CD14-positive monocyte (primary cell): ENCODE measurements around the gene TRNAU1AP. TPM values are rescaled to one million over a fixed set of nuclear protein-coding genes. Genes with fewer than 3 reads are reported as not detected.
A peak's percentile ranks its signal among the peaks of the same experiment; 100 is the strongest.

Experiments used
- DNase-seq, 3 donors: peaks; one replicate each; pipeline ENCODE4 v3.0.0-alpha.2; 2011 to 2022
- H2AFZ ChIP-seq: 2 replicates; pipeline ENCODE4 v1.6.0; 2012; ENCODE audit warnings: mild to moderate bottlenecking, low read depth, low read length, inconsistent platforms; ENCODE audit not compliant: insufficient read depth, poor library complexity, severe bottlenecking
- H3K27ac ChIP-seq, 2 donors: 1 replicate in 1 of 2; 2 replicates in 1 of 2; pipeline ENCODE4 v1.5.1; 2012 to 2013; ENCODE audit warnings: low read length in 2 of 2, control low read depth in 1 of 2, inconsistent platforms in 1 of 2, low read depth in 1 of 2, mild to moderate bottlenecking in 1 of 2
- H3K27me3 ChIP-seq, 2 donors: one replicate each; pipeline versions ENCODE4 v1.6.0 to v1.6.1; 2011 to 2013; ENCODE audit warnings: low read length in 2 of 2; ENCODE audit not compliant: control insufficient read depth in 2 of 2, insufficient read depth in 2 of 2
- H3K36me3 ChIP-seq, 2 donors: replicated peaks in 1 of 2; 1 replicate in 1 of 2; 2 replicates in 1 of 2; pipeline versions ENCODE4 v1.5.1 to v1.6.1; 2012 to 2013; ENCODE audit warnings: low read length in 2 of 2, control low read depth in 1 of 2, inconsistent platforms in 1 of 2, mild to moderate bottlenecking in 1 of 2; ENCODE audit not compliant: insufficient read depth in 2 of 2, control insufficient read depth in 1 of 2
- H3K4me1 ChIP-seq, 2 donors: 1 replicate in 1 of 2; 2 replicates in 1 of 2; pipeline versions ENCODE4 v1.5.1 to v1.6.1; 2012 to 2013; ENCODE audit warnings: low read length in 2 of 2, control low read depth in 1 of 2, inconsistent platforms in 1 of 2, mild to moderate bottlenecking in 1 of 2, moderate library complexity in 1 of 2; ENCODE audit not compliant: insufficient read depth in 2 of 2, control insufficient read depth in 1 of 2
- H3K4me2 ChIP-seq: replicated peaks from 2 replicates; pipeline ENCODE3; 2012; ENCODE audit warnings: low read length, moderate library complexity, mild to moderate bottlenecking; ENCODE audit not compliant: poor library complexity, severe bottlenecking; ENCODE audit errors: extremely low read depth
- H3K4me3 ChIP-seq, 3 experiments: fragments of 200-600 bp in 1 of 3; sonication (generic) in 1 of 3; replicated peaks in 1 of 3; 1 replicate in 2 of 3; 2 replicates in 1 of 3; pipeline ENCODE4 v1.5.1; 2011 to 2013; ENCODE audit warnings: low read length in 3 of 3, mild to moderate bottlenecking in 3 of 3, control low read depth in 2 of 3, low read depth in 2 of 3, inconsistent platforms in 1 of 3, moderate library complexity in 1 of 3
- H3K79me2 ChIP-seq: 2 replicates; pipeline ENCODE4 v1.6.0; 2012; ENCODE audit warnings: mild to moderate bottlenecking, control low read depth, inconsistent platforms, low read length, moderate library complexity; ENCODE audit not compliant: insufficient read depth
- H3K9ac ChIP-seq: 2 replicates; pipeline ENCODE4 v1.6.0; 2017; ENCODE audit warnings: low read length, mild to moderate bottlenecking; ENCODE audit not compliant: insufficient read depth, poor library complexity, severe bottlenecking
- H3K9me3 ChIP-seq, 2 donors: replicated peaks in 1 of 2; 1 replicate in 1 of 2; 2 replicates in 1 of 2; pipeline versions ENCODE4 v1.5.1 to v1.6.1; 2012 to 2013; ENCODE audit warnings: low read length in 2 of 2, control low read depth in 1 of 2; ENCODE audit not compliant: control insufficient read depth in 1 of 2, insufficient read depth in 1 of 2
- H4K20me1 ChIP-seq: 2 replicates; pipeline ENCODE4 v1.6.0; 2012; ENCODE audit warnings: mild to moderate bottlenecking, low read length, control low read depth, moderate library complexity; ENCODE audit not compliant: insufficient read depth
- H3K27ac Mint-ChIP-seq, 7 donors: one replicate each; pipeline ENCODE4 v1.8.0; 2020; ENCODE audit warnings: mild to moderate bottlenecking in 7 of 7, mixed read lengths in 7 of 7, moderate library complexity in 6 of 7, inconsistent platforms in 2 of 7
- H3K27me3 Mint-ChIP-seq, 3 donors: one replicate each; pipeline ENCODE4 v1.8.0; 2021 to 2022; ENCODE audit warnings: low read depth in 3 of 3, mild to moderate bottlenecking in 3 of 3, mixed read lengths in 3 of 3, moderate library complexity in 3 of 3, inconsistent platforms in 1 of 3
- H3K36me3 Mint-ChIP-seq, 2 donors: one replicate each; pipeline ENCODE4 v1.8.0; 2020; ENCODE audit warnings: mixed read lengths in 2 of 2, inconsistent platforms in 1 of 2, mild to moderate bottlenecking in 1 of 2
- H3K4me1 Mint-ChIP-seq: one replicate; pipeline ENCODE4 v1.8.0; 2020; ENCODE audit warnings: mild to moderate bottlenecking, mixed read lengths
- H3K4me3 Mint-ChIP-seq, 2 donors: one replicate each; pipeline ENCODE4 v1.8.0; 2020; ENCODE audit warnings: mild to moderate bottlenecking in 2 of 2, mixed read lengths in 2 of 2, moderate library complexity in 1 of 2
- H3K9me3 Mint-ChIP-seq, 7 donors: one replicate each; pipeline ENCODE4 v1.8.0; 2020 to 2022; ENCODE audit warnings: mixed read lengths in 7 of 7, mild to moderate bottlenecking in 6 of 7, moderate library complexity in 6 of 7, inconsistent platforms in 2 of 7
- CTCF ChIP-seq: fragments of 200-600 bp; IDR thresholded peaks from one replicate; pipeline ENCODE4 v1.8.0; 2022; ENCODE audit warnings: antibody characterized with exemption, mild to moderate bottlenecking
- WGBS: methylation state at CpG from one replicate; pipeline ENCODE4 v1.1.5; 2013; ENCODE audit warnings: missing lambda C conversion rate; ENCODE audit not compliant: insufficient coverage; 5-methylcytosine and 5-hydroxymethylcytosine counted together
- intact Hi-C, 2 donors: fragments of 100-400 bp; cut with micrococcal nuclease; formaldehyde crosslinking; loops; one replicate each; pipeline versions ENCODE4 v1.15.0 to v1.15.1; 2023
- polyA plus RNA-seq, 3 donors: library from polyadenylated mRNA; depleted of rRNA in 1 of 3; unstranded in 2 of 3; stranded (reverse) in 1 of 3; fragments of 300-500 nt in 2 of 3; fragments of >200 nt in 1 of 3; fragmentation: Illumina TruSeq in 2 of 3; gene quantifications; 1 replicate in 2 of 3; 2 replicates in 1 of 3; pipeline ENCODE4 v1.2.3, GENCODE V29; 2012 to 2021

TRNAU1AP gene
- polyA plus RNA-seq, 3 donors: 26.3 to 28.4 (median 26.7) TPM

GRCh38 chr1:28534671-28535070, 18.2 kb upstream of the TRNAU1AP start:
- no peak for DNase-seq
- intact Hi-C loops: no loop called here
- no peak for TF ChIP-seq CTCF
- Histone ChIP-seq H3K79me2 (peaks cover 7% of the 10 kb centered on the region), H3K36me3 (peaks cover 55 to 75% of the 10 kb centered on the region in 2 donors), H3K4me2 (no peak overlapping the region), H3K4me1 (no peaks in the 10 kb centered on the region), H4K20me1 (no peaks in the 10 kb centered on the region), H3K9ac (no peak overlapping the region), H3K27ac (no peak overlapping the region), H3K4me3 (no peak overlapping the region), H3K27me3 (no peaks in the 10 kb centered on the region), H2AFZ (no peak overlapping the region), H3K9me3 (no peaks in the 10 kb centered on the region)
- Mint-ChIP-seq H3K27me3 (peaks cover 0 to 6% (median 0%) of the 10 kb centered on the region in 3 donors), H3K4me3 (no peak overlapping the region), H3K27ac (no peak overlapping the region), H3K4me1 (no peaks in the 10 kb centered on the region), H3K36me3 (peaks cover 59 to 77% of the 10 kb centered on the region in 2 donors), H3K9me3 (peaks cover 0 to 3% (median 0%) of the 10 kb centered on the region in 7 donors)
- 100% methylated on average over 4 of the region's 6 CpGs for WGBS

GRCh38 chr1:28535180-28535579, 17.7 kb upstream of the TRNAU1AP start:
- Histone ChIP-seq H3K4me1 (no peaks in the 10 kb centered on the region), H3K27me3 (no peaks in the 10 kb centered on the region), H2AFZ (no peak overlapping the region), H3K79me2 (peaks cover 2% of the 10 kb centered on the region), H3K9me3 (no peaks in the 10 kb centered on the region), H3K36me3 (peaks cover 51 to 70% of the 10 kb centered on the region in 2 donors), H3K4me2 (no peak overlapping the region), H4K20me1 (no peaks in the 10 kb centered on the region), H3K4me3 (no peak overlapping the region), H3K27ac (no peak overlapping the region), H3K9ac (no peak overlapping the region)
- peaks cover 0 to 3% (median 0%) of the 10 kb centered on the region in 7 donors for H3K9me3 Mint-ChIP-seq
- peaks cover 57 to 72% of the 10 kb centered on the region in 2 donors for H3K36me3 Mint-ChIP-seq
- peaks cover 0 to 6% (median 0%) of the 10 kb centered on the region in 3 donors for H3K27me3 Mint-ChIP-seq
- 94% methylated on average over 5 of the region's 6 CpGs for WGBS
- peak overlapping the region in 1 of 7 donors; percentile 16 for H3K27ac Mint-ChIP-seq
- no peak for TF ChIP-seq CTCF
- H3K4me3 Mint-ChIP-seq: no peak overlapping the region
- intact Hi-C loops: no loop called here
- DNase-seq: no peak
- H3K4me1 Mint-ChIP-seq: no peaks in the 10 kb centered on the region
